IPS-15b (cell line): ENCODE results near the gene SCN7A.
"Not testable (repeated sequence)": the region's sequence is repeated elsewhere in the genome, so short reads cannot be mapped to it uniquely, and the experiment has no call there.

ENCODE experiments used
- H3K27me3 ChIP-seq: one replicate; pipeline ENCODE4 v1.6.1; 2013; ENCODE audit warnings: low read length; ENCODE audit not compliant: control insufficient read depth, insufficient read depth
- H3K36me3 ChIP-seq: one replicate; pipeline ENCODE4 v1.6.1; 2013; ENCODE audit warnings: low read length; ENCODE audit not compliant: control insufficient read depth, insufficient read depth
- H3K4me1 ChIP-seq: one replicate; pipeline ENCODE4 v1.6.1; 2013; ENCODE audit warnings: mild to moderate bottlenecking, low read length; ENCODE audit not compliant: control insufficient read depth, insufficient read depth
- H3K4me3 ChIP-seq: one replicate; pipeline ENCODE4 v1.5.1; 2013; ENCODE audit warnings: low read depth, low read length
- H3K9ac ChIP-seq: one replicate; pipeline ENCODE4 v1.6.1; 2013; ENCODE audit warnings: low read depth, mild to moderate bottlenecking, low read length
- H3K9me3 ChIP-seq: one replicate; pipeline ENCODE4 v1.6.1; 2013; ENCODE audit warnings: mild to moderate bottlenecking, low read length; ENCODE audit not compliant: control insufficient read depth, insufficient read depth

Gene SCN7A

DNA sequence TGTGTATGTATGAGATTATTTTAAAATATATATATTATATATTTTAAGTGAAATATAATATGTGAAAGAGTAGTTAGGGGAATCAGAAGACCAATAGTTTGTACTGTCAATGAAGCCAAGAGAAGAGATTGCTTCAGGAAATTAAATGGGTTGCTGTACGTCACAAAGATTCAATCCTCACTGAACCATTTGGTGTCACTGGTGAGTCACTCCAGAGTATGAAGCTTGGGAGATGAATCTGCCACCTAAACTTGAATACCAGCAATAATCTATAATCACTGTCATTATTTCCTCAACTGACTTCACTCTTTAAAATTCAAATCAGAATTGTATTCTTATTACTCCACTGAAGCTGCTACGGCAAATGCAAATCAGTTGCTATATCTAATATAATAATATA lies 76.4 kb downstream of the SCN7A start:
- H3K4me1 ChIP-seq: no peaks in the 10 kb centered on the region
- H3K4me3 ChIP-seq: no peak overlapping the region
- H3K9ac ChIP-seq: no peak overlapping the region
- no peaks in the 10 kb centered on the region for H3K36me3 ChIP-seq
- H3K27me3 ChIP-seq: no peaks in the 10 kb centered on the region
- H3K9me3 ChIP-seq: no peaks in the 10 kb centered on the region

DNA sequence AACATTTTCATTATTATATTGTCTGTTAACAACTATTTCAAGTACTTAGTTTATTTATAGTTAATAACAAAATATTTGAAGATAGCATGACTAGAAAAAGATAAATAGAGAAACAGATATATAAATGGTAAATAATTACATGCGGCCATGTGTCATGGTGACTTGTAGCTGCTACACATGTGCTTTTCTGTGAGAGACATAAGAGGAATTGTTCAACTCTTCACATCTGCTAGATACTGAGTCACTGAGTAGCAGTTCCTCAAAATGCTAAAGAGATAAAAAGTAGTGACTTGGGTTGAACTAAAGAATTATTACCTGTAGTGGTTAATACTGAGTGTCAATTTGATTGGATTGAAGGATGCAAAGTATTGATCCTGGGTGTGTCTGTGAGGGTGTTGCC lies 80.8 kb downstream of the SCN7A start:
- no peak overlapping the region for H3K9ac ChIP-seq
- H3K36me3 ChIP-seq: no peaks in the 10 kb centered on the region

DNA sequence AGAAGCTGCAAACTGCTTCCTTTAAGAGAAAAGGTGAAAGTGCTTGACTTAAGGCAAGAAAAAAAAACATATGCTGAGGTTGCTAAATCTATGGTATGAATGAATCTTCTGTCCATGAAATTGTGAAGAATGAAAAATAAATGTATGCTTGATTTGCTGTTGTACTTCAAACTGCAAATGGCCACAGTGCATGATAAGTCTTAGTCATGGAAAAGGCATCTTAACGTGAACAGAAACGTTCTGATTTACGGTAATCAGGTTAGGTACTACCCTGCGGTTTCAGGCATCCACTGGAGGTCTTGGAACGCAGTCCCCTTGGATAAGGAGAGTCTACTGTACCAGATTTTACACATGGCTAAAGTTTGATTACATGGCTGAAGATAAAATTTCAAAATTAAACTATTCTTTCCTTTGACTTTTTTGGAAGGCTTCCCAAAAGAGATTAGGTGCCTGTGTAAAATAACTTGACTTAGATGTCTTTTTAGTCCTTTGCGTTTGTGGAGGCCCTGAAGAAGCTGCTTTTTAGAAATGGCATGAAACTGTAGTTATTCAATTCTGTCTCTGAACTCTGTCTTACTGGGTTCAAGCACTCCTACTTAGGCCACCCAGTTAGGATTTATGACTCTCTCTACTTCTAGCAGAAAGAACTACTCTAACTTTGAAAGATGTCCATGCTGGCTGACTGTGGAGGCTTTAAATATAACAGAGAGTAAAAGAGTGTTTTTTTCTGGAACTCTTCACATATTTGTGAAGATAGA lies 82.4 kb downstream of the SCN7A start:
- Histone ChIP-seq H3K4me3 (no peak overlapping the region), H3K4me1 (no peaks in the 10 kb centered on the region), H3K9me3 (no peaks in the 10 kb centered on the region), H3K36me3 (no peaks in the 10 kb centered on the region), H3K27me3 (no peaks in the 10 kb centered on the region), H3K9ac (no peak overlapping the region)

More for the DNA sequence above, 80.8 kb downstream of the SCN7A start:
- H3K27me3 ChIP-seq: no peaks in the 10 kb centered on the region
- no peak overlapping the region for H3K4me3 ChIP-seq
- H3K9me3 ChIP-seq: no peaks in the 10 kb centered on the region
- no peaks in the 10 kb centered on the region for H3K4me1 ChIP-seq

DNA sequence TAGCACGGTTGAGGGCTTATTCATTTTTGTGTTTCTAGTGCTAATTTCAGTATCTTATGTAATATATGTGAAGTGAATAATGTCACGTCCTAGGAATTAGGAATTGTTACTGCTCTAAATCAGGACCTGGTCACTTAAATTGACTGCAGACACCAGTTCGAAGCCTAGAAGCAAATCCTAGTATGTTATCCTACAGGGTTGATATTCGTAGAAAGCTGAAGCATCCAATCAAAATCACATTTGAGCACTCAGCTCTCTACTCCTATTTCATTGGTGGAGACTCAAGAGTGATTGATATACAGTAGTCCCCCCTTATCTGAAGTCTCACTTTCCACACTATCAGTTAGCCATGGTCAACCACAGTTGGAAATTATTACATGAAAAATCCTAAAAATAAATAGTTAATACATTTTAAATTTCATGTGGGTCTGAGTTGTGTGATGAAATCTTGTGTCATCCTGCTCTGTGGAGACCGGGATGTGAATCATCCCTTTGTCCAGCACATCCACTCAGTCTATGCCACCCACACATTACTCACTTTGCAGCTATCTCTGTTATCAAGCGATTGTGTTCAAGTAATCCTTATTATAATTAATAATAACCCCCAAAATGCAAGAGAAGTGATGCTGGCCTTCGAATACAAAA lies 83.1 kb downstream of the SCN7A start:
- Histone ChIP-seq H3K9ac (no peak overlapping the region), H3K36me3 (no peaks in the 10 kb centered on the region), H3K27me3 (no peaks in the 10 kb centered on the region), H3K4me1 (no peaks in the 10 kb centered on the region), H3K4me3 (no peak overlapping the region), H3K9me3 (no peaks in the 10 kb centered on the region)

DNA sequence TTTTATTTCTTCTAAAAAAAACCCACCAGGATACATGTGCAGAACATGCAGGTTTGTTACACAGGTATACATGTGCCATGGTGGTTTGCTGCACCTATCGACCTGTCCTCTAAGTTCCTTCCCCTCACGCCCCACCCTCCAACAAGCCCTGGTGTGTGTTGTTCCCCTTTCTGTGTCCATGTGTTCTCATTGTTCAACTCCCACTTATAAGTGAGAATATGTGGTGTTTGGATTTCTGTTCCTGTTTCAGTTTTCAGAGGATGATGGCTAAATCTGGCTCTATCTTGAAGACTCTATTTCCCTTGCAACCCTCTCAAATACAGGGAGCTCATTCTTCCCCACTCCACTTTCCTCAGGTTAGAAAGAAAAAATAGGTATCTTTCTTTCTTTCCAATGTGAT lies 86.3 kb downstream of the SCN7A start:
- H3K27me3 ChIP-seq, H3K4me1 ChIP-seq, H3K4me3 ChIP-seq, H3K36me3 ChIP-seq, H3K9ac ChIP-seq, H3K9me3 ChIP-seq: not testable (repeated sequence)

DNA sequence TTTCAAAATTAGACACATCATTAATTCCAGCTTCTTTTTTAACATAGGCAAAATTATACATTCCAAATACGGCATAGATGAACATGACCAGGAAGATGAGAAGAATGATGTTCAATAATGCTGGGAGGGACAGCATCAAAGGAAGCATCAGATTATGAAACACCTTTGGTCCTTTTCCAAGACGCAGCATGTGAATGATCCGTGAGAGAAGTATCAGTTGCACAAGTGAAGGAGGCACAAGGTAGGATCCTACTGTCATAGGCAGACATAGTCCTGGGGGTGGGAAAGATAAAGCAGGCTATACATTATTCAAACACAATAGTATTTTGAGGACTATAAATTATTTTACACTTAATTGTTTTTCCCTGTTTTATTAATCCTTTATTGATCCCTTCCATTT lies 87.7 kb downstream of the SCN7A start:
- no peak overlapping the region for H3K9ac ChIP-seq
- H3K9me3 ChIP-seq: no peaks in the 10 kb centered on the region
- H3K27me3 ChIP-seq: no peaks in the 10 kb centered on the region
- no peaks in the 10 kb centered on the region for H3K36me3 ChIP-seq
- H3K4me1 ChIP-seq: no peaks in the 10 kb centered on the region
- H3K4me3 ChIP-seq: no peak overlapping the region

DNA sequence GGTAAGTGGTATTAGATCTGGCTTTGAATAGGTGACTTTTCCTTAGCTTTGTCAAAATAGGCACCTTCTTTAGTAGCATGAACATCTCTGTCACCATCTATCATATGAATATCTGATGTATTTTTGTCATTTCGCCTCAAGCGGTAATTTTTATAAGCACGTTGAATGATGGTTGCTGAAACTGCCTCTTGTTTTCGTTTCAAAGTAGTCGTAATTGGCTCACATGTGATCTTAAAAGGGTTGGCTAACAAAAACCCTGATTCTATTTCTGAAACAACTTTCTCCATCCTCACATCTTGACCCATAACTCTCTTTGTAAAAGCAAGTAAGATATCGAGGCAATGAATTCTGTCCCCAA lies 88.5 kb downstream of the SCN7A start:
- H3K9me3 ChIP-seq: no peaks in the 10 kb centered on the region
- no peak overlapping the region for H3K4me3 ChIP-seq
- H3K36me3 ChIP-seq: no peaks in the 10 kb centered on the region
- no peaks in the 10 kb centered on the region for H3K4me1 ChIP-seq
- no peaks in the 10 kb centered on the region for H3K27me3 ChIP-seq
- H3K9ac ChIP-seq: no peak overlapping the region

DNA sequence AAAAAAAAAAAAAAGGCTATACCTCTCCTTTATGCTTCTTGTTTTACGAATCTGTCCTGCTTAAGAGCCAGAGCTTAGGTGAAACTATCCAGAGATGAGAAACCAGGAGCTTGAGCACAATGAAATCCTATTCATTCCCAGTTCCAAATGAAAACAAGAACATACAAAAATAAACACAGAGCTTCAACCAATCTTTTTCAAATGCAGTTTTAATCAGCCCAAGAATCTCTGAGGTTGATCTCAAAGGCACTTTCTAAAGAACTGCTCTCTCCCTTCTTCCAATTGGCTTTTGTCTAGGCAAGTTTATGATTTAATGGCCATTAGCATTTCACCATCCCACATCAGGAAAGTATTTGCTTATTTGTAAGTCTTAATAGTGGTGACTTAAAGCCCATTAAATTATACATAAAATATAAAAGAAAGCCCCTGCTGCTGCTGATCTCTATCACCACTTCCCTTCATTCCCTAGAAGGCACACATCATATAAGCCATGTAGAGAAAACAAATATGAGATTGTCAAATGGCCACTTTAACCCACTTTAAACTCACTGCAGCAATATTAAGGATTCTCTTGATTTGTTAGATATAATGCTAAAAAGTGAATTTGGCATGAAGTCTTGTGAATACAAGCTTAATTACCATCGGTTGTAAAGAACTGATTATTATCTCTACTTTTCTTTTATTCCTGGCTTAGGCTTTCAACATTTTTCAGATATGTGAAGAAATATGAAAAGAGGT lies 89.0 kb downstream of the SCN7A start:
- no peaks in the 10 kb centered on the region for H3K27me3 ChIP-seq
- H3K4me1 ChIP-seq: no peaks in the 10 kb centered on the region
- H3K9ac ChIP-seq: no peak overlapping the region
- no peaks in the 10 kb centered on the region for H3K36me3 ChIP-seq
- no peaks in the 10 kb centered on the region for H3K9me3 ChIP-seq
- no peak overlapping the region for H3K4me3 ChIP-seq

DNA sequence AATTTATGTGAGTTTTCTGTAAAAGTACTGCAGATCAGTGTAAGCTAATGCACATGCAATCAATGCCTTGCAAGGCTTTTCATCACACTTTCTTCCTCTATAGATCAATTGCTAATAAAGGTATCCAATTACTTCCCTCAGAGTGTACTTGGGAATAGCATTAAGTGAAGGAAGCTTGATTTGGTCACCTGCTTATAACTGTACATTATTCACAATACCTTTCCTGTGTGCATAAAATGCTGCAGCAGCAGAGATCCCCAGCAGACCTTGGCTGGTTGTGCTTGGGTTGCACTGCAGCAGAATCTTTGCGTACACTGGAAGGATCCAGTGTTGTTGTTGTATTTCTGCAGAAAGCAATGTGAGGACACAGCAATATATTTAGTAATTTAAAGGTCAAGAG lies 99.8 kb downstream of the SCN7A start:
- H3K4me1 ChIP-seq: no peaks in the 10 kb centered on the region

DNA sequence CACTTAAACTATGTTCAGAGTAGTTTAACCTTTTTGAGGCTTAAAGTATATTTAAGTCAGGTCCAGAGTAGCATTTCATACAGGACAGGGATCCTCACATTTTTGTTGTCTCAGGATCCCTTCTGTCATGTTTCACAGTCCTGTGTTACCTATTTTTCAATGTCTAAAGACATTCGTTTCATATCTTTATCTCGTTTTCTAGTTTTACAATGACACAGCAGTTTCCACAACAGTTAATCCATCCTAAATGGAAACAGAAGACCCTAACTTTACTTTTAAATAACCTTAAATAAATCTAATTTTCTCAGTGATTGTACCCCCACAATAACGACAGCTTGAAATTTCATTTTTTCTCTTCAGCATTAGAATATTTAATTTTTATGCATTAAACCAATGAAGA lies 101.0 kb downstream of the SCN7A start:
- Histone ChIP-seq H3K27me3 (no peaks in the 10 kb centered on the region), H3K9me3 (no peaks in the 10 kb centered on the region), H3K9ac (no peak overlapping the region), H3K4me1 (no peaks in the 10 kb centered on the region), H3K4me3 (no peak overlapping the region), H3K36me3 (no peaks in the 10 kb centered on the region)

More for the DNA sequence above, 99.8 kb downstream of the SCN7A start:
- Histone ChIP-seq H3K36me3 (no peaks in the 10 kb centered on the region), H3K27me3 (no peaks in the 10 kb centered on the region), H3K4me3 (no peak overlapping the region), H3K9me3 (no peaks in the 10 kb centered on the region), H3K9ac (no peak overlapping the region)

DNA sequence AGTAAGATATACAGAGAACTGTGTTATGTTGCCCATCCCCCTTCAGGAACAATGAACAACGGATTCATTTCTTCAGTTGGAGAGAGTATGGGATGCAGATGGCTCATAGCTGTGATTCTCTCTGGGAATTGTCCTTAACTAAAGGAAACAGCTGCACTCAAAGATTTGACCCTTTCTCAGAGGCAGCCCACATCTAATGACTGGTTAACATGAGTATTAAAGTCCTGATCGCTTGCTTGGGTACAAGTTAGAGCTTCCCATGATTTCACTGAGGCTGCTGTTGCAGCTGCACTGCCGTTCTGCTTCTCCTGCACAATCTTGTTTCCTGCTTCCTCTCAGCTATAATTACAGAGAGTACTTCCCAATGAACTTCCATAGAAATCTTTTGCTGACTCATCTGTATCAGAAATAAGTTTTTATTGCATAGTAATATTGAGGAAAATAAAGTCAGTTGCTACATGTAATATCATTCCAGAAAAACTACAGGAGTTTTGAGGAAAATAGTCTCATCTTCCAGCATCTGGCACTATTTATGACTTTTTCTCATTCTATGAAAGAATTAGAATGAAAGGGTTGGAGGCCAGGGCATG lies 105.5 kb downstream of the SCN7A start:
- Histone ChIP-seq H3K9me3 (no peaks in the 10 kb centered on the region), H3K36me3 (no peaks in the 10 kb centered on the region), H3K9ac (no peak overlapping the region), H3K4me1 (no peaks in the 10 kb centered on the region), H3K27me3 (no peaks in the 10 kb centered on the region), H3K4me3 (no peak overlapping the region)
